Measurements from ENCODE around the gene NGEF.
"Not testable (repeated sequence)": the region's sequence is repeated elsewhere in the genome, so short reads cannot be mapped to it uniquely, and the experiment has no call there.

Gene NGEF

DNA sequence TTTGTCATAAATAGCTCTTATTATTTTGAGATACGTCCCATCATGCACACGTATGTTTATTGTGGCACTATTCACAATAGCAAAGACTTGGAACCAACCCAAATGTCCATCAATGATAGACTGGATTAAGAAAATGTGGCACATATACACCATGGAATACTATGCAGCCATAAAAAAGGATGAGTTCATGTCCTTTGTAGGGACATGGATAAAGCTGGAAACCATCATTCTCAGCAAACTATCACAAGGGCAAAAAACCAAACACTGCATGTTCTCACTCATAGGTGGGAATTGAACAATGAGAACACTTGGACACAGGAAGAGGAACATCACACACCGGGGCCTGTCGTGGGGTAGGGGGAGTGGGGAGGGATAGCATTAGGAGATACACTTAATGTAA is 6.6 kb upstream of the NGEF start:
- not testable (repeated sequence) for DNase-seq

GRCh38 chr2:233017947-233018346 is 4.9 kb upstream of the NGEF start:
- no peak for DNase-seq

DNA sequence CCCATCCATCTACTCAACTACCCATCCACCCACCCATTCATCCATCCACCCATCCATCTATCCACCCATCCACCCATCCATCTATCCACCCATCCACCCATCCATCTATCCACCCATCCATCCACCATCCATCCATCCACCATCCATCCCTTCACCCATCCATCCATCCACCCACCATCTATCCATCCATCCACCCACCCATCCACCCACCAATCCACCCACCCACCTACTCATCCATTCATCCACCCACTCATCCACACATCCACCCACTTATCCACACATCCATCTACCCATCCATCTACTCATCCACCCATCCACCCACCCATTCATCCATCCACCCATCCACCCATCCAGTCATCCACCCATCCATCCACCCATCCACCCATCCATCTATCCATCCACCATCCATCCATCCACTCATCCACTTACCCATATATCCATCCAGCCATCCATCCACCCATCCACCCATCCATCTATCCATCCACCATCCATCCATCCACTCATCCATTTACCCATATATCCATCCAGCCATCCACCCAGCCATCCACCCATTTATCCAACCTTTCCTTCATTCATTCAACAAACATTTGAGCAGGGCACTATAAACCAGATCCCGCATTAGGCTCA is 2.1 kb upstream of the NGEF start:
- no peak for DNase-seq

DNA sequence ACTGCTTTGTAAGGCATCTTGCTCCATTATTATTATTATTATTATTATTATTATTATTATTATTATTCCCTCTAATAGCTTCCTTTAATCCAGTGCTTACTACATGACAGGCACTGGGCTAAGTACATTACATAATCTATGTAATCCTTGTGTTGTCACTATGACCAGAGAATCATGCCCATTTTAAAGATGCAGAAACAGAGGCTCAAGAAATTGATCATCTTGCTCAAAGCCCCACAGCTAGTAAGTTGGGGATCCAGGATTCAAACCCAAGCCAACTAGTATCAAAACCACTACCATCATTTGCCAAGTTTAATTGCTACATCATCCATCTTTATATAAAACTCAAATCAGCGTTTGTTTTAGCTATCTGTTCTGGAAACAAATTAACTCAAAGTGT is 594 bp upstream of the NGEF start:
- DNase-seq = no peak

- DNase-seq = no peak
Observed at GRCh38 chr2:233012301-233012971, 620 bp downstream of the NGEF start.

DNA sequence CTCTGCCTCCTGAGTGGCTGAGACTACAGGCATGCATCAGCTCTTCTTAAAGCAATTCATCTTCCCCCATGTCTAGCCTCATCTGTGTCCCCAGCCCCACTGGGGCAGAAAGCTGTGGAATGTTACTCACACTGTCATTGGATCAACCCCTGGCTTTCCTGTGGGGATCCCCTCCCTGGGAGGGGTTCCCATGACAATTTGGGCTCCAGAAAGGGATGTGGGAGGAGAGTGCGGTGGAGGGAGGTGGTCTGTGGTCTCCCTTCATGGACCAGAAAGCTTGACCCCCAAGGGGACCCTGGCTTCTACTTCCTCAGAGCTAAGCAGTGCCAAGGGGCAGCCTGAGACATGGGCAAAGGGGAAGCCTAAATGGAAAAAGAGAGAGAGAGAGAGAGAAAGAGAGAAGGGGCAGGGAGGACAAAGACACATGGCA is 1.3 kb downstream of the NGEF start:
- DNase-seq = no peak

- no peak for DNase-seq
Observed at GRCh38 chr2:233011268-233011650, 1.8 kb downstream of the NGEF start.

DNA sequence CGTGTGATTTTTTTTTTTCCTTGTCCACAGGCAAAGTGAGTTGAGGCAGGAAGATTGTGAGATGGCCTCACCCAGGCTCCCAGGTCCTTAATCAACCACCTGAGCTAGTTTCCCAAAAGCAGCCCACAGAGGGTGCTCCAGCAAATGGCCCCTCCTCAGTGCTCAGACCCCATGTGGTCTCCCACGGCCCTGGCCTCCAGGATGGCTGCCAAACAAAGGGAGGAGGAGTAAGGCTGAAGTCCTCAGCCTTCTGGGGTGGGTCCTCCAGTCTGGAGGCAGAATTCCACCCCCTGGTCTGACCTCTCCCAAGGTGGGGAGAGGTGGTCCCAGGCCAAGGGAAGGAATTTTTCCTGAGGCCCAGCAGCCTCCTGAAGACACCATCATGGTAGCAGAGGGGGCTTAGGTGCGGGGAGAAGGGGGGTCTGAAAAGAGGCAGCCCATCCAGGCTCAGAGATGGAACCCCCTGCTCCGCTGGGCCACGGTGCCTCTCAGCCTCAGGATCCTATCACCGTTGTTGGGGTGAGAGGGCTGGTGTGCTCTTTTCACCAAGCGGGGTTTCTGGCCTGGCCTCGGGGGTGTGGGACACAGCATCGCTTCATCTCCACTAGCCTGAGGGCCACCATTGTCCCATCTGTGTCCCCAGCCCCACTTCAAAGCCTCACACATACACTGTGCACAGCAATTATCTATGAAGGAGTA is 2.3 kb downstream of the NGEF start:
- no peak for DNase-seq

DNA sequence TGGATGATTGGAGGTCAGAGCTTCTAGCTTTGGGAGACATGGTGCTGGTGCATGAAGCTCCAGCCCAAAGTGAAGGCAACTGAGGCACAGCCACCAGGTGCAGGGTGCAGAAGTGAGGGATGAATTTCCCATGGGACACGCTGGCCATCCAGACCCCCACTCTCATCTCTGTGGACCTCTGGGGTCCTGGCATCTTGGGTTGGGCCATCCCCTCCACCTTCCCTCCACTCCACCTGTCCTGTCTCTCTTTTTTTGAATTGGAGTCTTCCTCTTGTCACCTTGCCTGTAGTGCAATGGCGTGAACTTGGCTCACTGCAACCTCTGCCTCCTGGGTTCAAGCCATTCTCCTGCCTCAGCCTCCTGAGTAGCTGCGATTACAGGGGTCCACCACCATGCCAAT is 3.4 kb downstream of the NGEF start:
- DNase-seq = no peak

- no peak for DNase-seq
Observed at GRCh38 chr2:233007739-233008138, 5.3 kb downstream of the NGEF start.

- DNase-seq = no peak
Observed at GRCh38 chr2:233007270-233007669, 5.8 kb downstream of the NGEF start.

DNA sequence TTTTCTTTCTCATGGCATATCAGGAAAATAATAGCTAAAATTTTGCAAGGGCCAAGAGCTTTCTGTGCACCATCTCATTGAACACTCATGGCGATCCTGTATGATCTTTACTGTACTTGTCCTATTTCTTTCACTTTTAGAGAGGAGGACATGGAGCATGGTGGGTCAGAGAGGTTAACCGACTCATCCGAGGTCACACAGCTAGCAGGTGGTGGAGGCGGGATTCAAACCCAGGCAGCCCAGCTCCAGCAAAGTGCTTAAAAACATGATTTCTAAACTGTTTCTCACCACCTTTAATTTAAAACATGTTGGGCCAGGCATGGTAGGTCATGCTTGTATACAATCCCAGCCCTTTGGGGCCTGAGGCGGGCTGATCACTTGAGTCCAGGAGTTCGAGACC is 6.4 kb downstream of the NGEF start:
- DNase-seq = no peak

GRCh38 chr2:233005096-233005495 is 8.0 kb downstream of the NGEF start:
- no peak for DNase-seq

DNA sequence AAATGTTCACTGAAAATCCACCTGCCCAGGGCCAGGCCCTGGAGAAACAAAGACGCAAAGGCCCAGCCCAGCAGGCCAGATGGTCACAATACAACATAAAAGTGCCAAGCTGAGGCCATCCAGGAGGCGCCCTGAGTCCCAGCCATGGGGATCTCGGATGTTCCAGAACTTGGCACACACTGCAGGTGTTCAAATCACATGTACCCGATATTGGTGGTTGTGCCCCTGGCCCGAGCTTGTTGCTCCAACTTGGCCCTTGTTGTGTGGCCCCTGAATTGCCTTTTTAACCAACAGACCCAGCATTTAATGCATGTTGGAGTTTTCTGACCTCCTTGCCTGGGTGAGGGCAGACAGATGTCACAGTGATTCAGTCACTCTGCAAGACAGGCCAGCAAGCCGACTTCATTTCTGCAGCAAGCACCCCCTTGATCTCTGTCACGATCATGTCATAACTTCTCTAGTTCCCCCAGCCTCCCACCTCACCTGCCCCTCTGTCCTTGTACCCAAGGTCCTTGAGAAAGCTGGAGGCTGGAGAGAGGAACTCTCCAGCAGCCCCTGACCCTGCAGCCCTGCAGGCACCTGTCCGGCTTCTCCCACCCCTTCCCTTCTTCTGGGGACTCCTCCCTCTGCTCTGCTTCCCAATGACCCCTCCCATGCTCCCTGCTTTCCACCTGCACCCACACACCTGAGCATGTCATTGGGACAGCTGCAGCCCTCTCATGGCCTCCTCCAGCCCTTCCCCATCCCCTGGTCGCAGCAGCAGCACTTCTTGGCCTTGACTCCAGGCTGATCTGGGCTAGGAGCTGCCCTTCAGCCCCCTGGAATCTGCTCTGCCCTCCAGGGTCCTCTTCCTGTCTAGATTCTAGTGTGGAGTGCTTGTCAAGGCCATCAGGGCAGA is 9.1 kb downstream of the NGEF start:
- DNase-seq = no peak

DNA sequence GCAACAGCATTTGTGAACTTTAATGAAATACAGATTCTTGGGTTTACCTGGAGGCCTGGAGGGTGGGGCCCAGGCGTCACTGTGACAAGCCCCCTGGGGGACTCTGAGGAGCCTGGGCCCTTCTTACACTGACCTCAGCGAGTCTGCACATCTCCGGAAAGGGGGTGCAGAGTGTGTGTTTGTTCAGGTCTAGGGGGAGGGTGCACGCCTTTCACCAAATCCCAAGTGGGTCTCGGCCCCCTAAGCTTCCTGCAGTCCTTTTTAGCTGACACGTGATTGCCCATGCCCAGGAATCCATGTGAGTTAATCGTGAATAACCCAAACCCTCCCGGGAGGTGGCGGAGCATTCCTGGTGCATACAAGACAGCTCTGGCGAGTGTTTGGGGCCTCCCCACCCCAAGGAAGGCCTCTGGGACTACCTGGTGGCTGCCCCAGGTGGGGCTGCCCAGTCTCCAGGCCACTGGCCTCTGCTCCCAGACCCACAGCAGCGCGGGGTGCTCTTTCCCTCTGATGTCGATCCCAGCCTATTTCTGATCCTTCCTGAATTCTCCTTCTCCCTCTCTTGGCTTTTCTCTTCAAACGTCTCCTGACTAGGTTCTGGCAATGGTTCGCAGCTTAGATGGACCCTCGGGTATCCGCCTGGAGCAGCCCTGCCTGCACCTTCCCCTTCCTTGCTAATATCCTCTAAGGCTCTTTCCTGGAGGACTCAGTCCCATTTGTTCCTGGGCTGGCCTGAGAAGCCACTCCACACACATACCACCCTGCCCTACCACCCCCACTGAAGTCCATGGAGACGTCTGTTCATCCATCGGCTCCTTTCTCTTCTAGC is 10.0 kb downstream of the NGEF start:
- DNase-seq = no peak

DNA sequence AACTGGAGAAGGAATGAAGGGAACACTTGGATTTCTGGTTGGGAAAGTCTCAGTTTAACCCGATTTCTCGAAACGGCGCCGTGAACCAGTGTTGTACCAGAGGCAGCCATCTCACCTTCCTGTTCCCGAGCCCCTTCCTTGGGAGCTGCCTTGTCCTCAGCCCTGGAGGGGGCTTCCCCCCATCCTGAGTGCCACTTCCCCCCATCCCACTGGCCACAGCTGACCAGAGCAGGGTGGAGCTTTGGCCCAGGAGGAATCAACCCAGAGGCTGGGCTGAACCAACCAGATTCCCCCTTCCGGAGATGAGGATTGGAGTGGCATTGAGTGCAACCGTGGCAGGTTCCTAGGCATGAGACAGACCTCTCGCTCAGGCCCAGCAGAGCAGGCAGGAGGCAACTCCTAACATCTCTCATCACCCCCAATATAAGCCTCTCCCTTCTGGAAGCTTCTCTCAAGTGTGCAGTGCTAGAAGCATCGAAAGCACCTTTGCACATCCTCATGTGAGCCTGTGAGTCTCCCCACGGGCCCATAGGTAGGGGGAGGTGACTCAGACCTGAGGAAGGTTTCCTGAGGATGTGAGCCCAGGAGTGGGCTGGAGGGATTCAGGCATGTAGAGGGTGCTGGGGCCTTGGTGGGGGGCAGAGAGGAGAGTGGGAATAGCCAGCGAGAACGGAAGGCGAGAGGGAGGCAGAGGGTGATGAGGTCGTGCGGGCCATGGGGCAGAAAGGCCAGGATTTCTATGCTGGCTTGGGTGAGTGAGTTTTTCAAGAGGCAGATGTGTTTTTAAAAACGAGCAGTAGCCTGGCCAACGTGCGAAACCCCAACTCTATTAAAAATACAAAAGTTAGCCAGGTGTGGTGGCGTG is 11.9 kb downstream of the NGEF start:
- no peak for DNase-seq

- no peak for DNase-seq
Observed at GRCh38 chr2:232999354-232999753, 13.7 kb downstream of the NGEF start.

GRCh38 chr2:232998666-232998985 is 14.4 kb downstream of the NGEF start:
- no peak for DNase-seq

- DNase-seq = no peak
Observed at GRCh38 chr2:232997749-232998665, 15.0 kb downstream of the NGEF start.

DNA sequence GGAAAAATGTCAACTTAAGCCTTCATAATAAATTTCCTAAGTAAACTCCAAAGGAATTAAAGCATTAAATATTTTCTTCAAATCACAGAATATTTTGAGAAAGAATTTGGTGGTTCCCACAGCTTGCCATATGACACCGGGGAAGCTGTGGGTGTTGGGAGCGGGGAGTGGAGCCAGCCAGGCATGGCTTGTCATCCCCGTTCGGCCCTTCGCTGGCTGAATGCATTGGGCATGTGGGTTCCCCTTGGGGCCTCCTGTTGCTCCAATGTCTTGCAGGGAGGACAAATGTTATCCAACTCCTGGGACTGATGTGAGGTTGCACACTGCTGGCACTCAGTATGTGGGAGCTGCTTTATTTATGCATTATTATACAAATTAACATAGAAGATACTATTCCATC is 18.6 kb downstream of the NGEF start:
- DNase-seq = no peak
